T-helper 1 cell (primary cell): Measurements from ENCODE around the gene PTPN4.
A peak's percentile ranks its signal among the peaks of the same experiment; 100 is the strongest.
"Not testable (repeated sequence)": the region's sequence is repeated elsewhere in the genome, so short reads cannot be mapped to it uniquely, and the experiment has no call there.

ENCODE experiments used
- DNase-seq, 5 donors: peaks; one replicate each; pipeline ENCODE4 v3.0.0-alpha.2; 2012 to 2020

Gene PTPN4

GRCh38 chr2:119960821-119961220 lies 201.1 kb downstream of the PTPN4 start:
- no peak for DNase-seq

GRCh38 chr2:119981896-119982295 lies 222.2 kb downstream of the PTPN4 start:
- DNase-seq: no peak

DNA sequence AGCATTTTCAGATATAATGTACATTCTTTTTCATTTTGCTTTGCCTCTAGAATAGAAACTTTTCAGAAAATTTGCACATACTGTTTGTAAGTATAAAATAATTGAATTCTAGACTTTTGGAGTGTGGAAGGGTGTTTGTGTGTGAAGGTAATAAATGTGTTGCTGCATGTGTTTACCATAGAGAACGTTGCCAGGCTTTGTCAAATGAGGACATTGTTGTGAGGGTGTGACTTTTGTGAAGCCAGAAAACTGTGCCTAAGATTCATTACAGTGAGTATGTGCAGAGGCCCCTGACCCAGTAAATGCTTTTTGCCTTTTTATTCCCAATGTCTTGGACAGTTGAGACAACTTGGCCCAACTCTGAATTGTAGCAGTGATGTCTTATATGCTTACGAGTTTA lies 222.8 kb downstream of the PTPN4 start:
- DNase-seq: no peak

GRCh38 chr2:119983108-119983507 lies 223.4 kb downstream of the PTPN4 start:
- no peak for DNase-seq

DNA sequence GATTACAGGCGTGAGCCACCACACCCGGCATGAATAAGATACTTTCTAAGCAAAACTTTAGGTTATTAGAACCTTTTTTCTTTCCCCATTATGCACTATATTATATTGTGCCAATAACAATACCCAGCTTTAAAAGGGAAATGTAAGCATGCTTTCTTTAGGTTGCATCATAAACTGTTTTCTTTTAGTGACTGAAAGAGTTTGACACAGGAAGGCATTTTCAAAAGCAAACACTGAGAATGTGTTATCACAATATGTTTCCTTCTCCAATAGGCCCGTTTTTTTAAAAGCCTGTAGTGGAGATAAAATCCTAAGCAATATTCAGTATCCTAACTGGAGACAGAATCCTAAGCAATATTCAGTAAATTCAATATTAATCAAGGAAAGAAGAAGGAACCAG lies 236.4 kb downstream of the PTPN4 start:
- DNase-seq: peak in 1 of 5 donors; percentile 24

GRCh38 chr2:119996896-119997891 lies 237.5 kb downstream of the PTPN4 start:
- not testable (repeated sequence) for DNase-seq

- no peak for DNase-seq
Measured at GRCh38 chr2:120001471-120001870, 241.7 kb downstream of the PTPN4 start.

DNA sequence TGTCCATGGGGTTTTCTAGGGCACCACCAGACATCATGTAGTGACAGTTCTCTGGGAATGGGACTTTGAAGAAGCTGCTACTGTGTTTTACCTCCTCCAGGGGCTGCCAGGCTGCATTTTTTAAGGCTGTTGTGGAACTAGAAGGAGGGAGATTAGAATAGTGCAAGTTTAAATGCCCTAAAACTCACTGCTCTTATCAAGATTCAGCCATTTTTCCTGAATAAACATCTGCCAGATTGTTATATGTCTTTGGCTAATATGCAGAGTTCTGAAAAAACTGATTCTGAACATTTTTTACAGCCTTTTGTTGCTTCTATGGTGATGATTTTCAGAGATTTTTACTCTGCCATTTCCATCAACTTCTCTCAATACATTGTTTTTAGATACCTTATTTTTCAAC lies 244.5 kb downstream of the PTPN4 start:
- no peak for DNase-seq

- DNase-seq: no peak
Measured at GRCh38 chr2:120005834-120006521, 246.3 kb downstream of the PTPN4 start.

DNA sequence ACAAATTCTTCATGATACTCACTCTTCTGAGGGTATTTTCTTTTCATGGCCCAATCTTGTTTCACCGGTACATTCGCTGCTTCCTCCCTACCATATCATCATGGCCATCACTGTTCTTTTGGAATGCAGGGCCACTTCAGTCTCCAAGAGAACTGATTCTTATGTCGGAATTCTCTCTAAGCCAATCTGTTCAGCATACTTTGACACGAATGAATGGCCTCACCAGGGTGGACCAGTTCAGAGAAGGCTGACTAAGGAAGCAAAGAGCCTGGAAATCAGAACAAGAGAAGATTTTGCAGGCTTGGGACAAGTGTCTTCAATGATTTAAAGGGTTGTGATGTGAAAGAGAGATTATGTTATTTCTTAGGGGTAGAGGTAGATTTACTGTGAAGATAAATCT lies 248.1 kb downstream of the PTPN4 start:
- no peak for DNase-seq

DNA sequence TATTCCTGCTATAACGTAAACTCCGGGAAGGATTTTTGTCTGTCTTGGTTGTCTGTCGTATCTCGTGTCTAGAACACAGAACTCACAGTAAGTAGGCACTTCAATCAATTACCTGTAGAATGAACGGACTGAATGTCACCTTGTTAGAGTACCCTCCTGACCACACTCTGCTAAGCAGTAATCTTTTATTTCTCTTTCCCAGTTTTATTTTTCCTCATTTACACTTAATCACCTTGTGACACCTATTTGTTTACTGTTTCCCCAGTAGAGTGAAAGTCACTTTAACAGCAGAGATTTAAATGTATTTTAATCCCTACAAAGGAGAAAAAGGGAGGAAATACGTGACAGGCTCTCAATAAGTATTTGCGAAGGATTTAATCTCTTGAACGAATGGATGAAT lies 252.6 kb downstream of the PTPN4 start:
- DNase-seq: no peak

- peak; percentile 63 to 86 (median 72) for DNase-seq
Measured at GRCh38 chr2:120012771-120013596, 253.3 kb downstream of the PTPN4 start, which contains the start of gene EPB41L5. Gene EPB41L5, plus strand, starts transcription at chr2:120013077. Its CDS starts 6,008 bp downstream, at chr2:120019085.

GRCh38 chr2:120013597-120014223 lies 254.0 kb downstream of the PTPN4 start:
- no peak for DNase-seq

- DNase-seq: no peak
Measured at GRCh38 chr2:120014226-120014980, 254.7 kb downstream of the PTPN4 start.

GRCh38 chr2:120016800-120017199 lies 257.1 kb downstream of the PTPN4 start:
- no peak for DNase-seq

DNA sequence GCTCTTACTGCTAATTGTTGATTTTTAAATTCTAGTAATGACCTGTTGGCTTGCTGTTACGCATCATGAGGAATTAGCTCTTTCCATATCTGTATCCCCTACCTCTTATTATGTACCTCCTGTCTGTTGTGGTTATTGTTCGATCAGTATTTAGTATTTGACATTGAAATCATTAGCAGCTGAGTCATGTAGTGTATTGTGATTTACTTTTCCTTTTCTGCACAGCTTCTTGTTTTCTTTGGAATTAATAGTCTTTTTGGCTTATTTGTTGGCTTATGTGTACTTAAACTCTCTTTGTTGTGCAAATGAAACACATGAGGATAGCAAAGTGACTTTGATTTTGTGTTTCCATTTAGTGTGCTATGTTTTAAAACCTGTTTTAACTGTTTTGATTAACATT lies 257.5 kb downstream of the PTPN4 start:
- DNase-seq: no peak

- DNase-seq: no peak
Measured at GRCh38 chr2:120018549-120018948, 258.8 kb downstream of the PTPN4 start.

DNA sequence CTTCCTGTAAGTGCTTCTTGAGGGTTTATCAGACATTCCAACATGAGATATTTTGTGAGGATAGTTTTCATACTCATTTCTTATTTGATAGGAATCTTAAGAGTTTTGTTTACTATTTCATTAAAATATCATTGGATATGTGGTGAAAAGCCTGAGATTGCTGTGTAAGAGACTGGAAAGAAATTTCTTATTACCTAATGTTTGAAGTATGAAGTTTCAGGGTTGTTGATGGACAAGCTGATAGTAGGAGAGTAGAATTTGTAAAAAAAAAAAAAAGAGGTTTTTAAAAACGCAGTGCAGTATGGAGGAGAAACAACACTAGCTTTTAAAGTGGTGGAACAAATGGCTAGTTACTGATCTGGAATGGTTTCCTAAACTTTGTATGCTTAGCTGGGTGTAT lies 260.8 kb downstream of the PTPN4 start:
- DNase-seq: no peak

DNA sequence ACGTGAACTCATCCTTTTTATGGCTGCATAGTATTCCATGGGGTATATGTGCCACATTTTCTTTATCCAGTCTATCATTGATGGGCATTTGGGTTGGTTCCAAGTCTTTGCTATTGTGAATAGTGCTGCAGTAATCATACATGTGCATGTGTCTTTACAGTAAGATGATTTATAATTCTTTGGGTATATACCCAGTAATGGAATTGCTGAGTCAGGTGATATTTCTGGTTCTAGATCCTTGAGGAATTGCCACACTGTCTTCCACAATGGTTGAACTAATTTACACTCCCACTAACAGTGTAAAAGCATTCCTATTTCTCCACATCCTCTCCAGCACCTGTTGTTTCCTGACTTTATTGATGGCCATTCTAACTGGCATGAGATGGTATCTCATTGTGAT lies 262.8 kb downstream of the PTPN4 start:
- DNase-seq: not testable (repeated sequence)

DNA sequence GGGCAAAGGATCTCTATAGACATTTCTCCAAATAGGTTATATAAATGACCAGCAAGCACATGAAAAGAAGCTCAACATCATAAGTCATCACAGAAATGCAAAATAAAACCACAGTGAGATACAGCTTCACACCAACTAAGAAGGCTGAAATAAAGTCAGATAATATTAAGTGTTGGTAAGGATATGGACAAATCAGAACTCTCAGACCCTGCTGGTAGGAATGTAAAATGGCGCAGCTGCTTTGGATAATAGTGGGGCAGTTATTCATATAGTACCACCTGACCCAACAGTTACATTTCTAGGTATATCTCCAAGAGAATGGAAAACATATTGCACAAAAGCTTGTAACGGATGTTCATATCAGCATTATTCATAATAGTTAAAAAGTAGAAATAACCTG lies 267.2 kb downstream of the PTPN4 start:
- no peak for DNase-seq

DNA sequence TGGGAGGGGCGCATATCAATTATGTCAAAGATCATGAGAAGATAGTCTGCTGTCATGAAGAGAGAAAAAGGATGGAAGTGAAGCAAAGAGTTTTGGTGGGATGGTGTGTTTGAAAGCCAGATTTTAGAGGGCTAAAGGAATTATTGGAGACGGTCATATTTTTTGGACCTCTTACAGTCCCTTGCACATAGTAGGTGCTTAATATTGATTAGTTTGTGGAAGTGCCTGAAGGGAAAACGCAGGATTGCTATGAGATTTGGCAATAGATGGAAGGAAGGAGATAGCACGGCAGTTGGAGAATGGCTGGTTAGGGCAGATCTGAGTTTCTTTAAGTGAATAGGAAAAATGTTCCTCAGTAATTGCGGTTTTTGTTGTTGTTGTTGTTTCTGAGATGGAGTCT lies 269.1 kb downstream of the PTPN4 start:
- no peak for DNase-seq
